Body of pancreas (tissue), 4 donors: ENCODE measurements around the gene PI4K2B. TPM values are rescaled to one million over a fixed set of nuclear protein-coding genes. Genes with fewer than 3 reads are reported as not detected.
"Not testable (repeated sequence)": the region's sequence is repeated elsewhere in the genome, so short reads cannot be mapped to it uniquely, and the experiment has no call there.

Experiments
- ATAC-seq: fragments of 150-250 bp; one replicate; pipeline ENCODE4 v1.9.1; 2016
- DNase-seq, 4 donors: peaks; one replicate each; pipeline ENCODE4 v3.0.0-alpha.2; 2019
- H3K27ac ChIP-seq, 4 donors: fragments of 200-600 bp; sonication (generic); 1 replicate in 3 of 4; 2 replicates in 1 of 4; pipeline versions ENCODE4 v1.5.1 to v1.6.1; 2016 to 2019; ENCODE audit warnings: mild to moderate bottlenecking in 1 of 4, mixed read lengths in 1 of 4, moderate library complexity in 1 of 4
- H3K27me3 ChIP-seq, 2 donors: fragments of 200-600 bp; sonication (generic); one replicate each; pipeline ENCODE4 v1.6.0; 2016; ENCODE audit warnings: mild to moderate bottlenecking in 1 of 2
- H3K36me3 ChIP-seq, 2 donors: fragments of 200-600 bp; sonication (generic); replicated peaks in 1 of 2; 2 replicates each; pipeline ENCODE4 v1.5.1; 2016; ENCODE audit warnings: low read depth in 2 of 2; ENCODE audit not compliant: insufficient read depth in 1 of 2
- H3K4me1 ChIP-seq: fragments of 200-600 bp; sonication (generic); one replicate; pipeline ENCODE4 v1.6.0; 2016
- H3K4me3 ChIP-seq, 2 donors: fragments of 200-600 bp; sonication (generic); 1 replicate in 1 of 2; 2 replicates in 1 of 2; pipeline ENCODE4 v1.5.1; 2016 to 2019
- H3K9me3 ChIP-seq, 3 donors: fragments of 200-600 bp; sonication (generic); 1 replicate in 2 of 3; 2 replicates in 1 of 3; pipeline ENCODE4 v1.5.1; 2016
- POLR2A ChIP-seq, 3 donors: fragments of 450-650 bp; IDR thresholded peaks; one replicate each; pipeline ENCODE4 v1.6.1; 2016; ENCODE audit warnings: antibody characterized with exemption in 3 of 3, mild to moderate bottlenecking in 2 of 3
- WGBS, 2 donors: methylation state at CpG; one replicate each; pipeline ENCODE4 v1.1.5; 2017; 5-methylcytosine and 5-hydroxymethylcytosine counted together
- intact Hi-C: fragments of 100-400 bp; cut with DNase I; formaldehyde crosslinking; loops from one replicate; pipeline ENCODE4 v1.15.1; 2023
- small RNA-seq: library from RNA; depleted of rRNA; stranded (forward); fragments of <200 nt; gene quantifications from one replicate; pipeline ENCODE3, GENCODE V24; 2016
- total RNA-seq, 2 donors: library from RNA; depleted of rRNA; stranded (reverse); fragments of >200 nt; gene quantifications; one replicate each; pipeline ENCODE4 v1.1.0, GENCODE V29; 2016
- TF ChIP-seq, protein P1 (sequence below), 7 experiments: fragments of 450-650 bp in 4 of 7; fragments of 200-600 bp in 3 of 7; sonication (generic) in 3 of 7; IDR thresholded peaks; one replicate each; pipeline ENCODE4 v1.5.1; 2016 to 2019; ENCODE audit warnings: antibody characterized with exemption in 7 of 7

Gene PI4K2B
- total RNA-seq, 2 donors from 2014 or later, result 5.3 to 16.3 TPM

DNA sequence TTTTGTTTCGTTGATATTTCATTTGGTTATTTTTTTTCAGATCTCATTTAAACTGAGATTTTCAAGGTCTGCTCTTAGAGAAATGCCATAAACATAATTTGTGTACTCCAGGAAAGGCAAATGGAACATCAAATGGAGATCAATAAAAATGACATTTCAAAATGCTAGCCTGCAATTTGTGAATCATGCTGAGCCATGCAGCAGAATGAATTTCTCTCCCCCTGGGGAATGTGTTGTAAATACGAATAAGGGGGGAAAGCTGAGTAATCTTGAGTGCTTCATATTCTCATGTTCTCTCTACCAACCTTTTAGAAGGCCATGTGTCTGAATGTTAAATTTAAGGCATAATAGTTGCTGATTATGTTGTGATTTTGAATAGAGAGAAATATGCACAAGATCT, 86.5 kb downstream of the PI4K2B start:
- 69 to 80% methylated on average over 2 of the region's 2 CpGs for WGBS, 2 donors
- intact Hi-C loops, result no loop called here
- H3K36me3 ChIP-seq, result peaks cover 0 to 2% of the 10 kb centered on the region in 2 donors
- H3K4me1 ChIP-seq, result no peaks in the 10 kb centered on the region
- no peak overlapping the region for H3K4me3 ChIP-seq
- H3K27ac ChIP-seq, result no peak overlapping the region
- no peak for ATAC-seq
- H3K27me3 ChIP-seq, result no peaks in the 10 kb centered on the region
- H3K9me3 ChIP-seq, result no peaks in the 10 kb centered on the region
- TF ChIP-seq POLR2A (IDR thresholded peaks at IDR 0.05), result no peak
- TF ChIP-seq, protein P1, sequence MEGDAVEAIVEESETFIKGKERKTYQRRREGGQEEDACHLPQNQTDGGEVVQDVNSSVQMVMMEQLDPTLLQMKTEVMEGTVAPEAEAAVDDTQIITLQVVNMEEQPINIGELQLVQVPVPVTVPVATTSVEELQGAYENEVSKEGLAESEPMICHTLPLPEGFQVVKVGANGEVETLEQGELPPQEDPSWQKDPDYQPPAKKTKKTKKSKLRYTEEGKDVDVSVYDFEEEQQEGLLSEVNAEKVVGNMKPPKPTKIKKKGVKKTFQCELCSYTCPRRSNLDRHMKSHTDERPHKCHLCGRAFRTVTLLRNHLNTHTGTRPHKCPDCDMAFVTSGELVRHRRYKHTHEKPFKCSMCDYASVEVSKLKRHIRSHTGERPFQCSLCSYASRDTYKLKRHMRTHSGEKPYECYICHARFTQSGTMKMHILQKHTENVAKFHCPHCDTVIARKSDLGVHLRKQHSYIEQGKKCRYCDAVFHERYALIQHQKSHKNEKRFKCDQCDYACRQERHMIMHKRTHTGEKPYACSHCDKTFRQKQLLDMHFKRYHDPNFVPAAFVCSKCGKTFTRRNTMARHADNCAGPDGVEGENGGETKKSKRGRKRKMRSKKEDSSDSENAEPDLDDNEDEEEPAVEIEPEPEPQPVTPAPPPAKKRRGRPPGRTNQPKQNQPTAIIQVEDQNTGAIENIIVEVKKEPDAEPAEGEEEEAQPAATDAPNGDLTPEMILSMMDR (IDR thresholded peaks at IDR 0.05), result no peak
- DNase-seq, result no peak

DNA sequence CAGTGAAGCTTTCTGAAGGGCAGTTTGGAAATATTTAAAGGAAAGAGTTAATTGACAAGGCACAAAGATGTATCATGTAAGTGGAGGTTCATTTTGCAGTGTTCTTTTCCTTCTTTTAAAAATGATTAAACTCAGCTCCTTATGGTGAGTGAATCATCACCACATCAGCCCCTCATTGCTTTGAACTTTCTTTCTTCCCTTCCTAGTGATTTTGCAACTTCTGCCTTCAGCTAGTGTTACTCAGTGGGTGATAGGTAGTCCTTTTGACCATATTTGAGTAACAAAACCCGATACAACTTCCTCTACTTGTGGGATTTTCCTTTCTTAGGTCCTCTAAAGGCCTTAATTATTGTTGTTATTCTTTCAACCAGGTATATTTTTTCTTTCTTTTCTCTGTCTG, 86.9 kb downstream of the PI4K2B start:
- Histone ChIP-seq H3K4me3 (no peak overlapping the region), H3K27me3 (no peaks in the 10 kb centered on the region), H3K36me3 (peaks cover 0 to 1% of the 10 kb centered on the region in 2 donors), H3K4me1 (no peaks in the 10 kb centered on the region), H3K9me3 (no peaks in the 10 kb centered on the region), H3K27ac (no peak overlapping the region)
- DNase-seq (no peak), ATAC-seq (no peak)
- intact Hi-C loops, result no loop called here
- WGBS, 2 donors, result 80 to 86% methylated on average over 1 of the region's 1 CpG
- TF ChIP-seq, protein P1 (IDR thresholded peaks at IDR 0.05), result no peak
- TF ChIP-seq POLR2A (IDR thresholded peaks at IDR 0.05), result no peak

DNA sequence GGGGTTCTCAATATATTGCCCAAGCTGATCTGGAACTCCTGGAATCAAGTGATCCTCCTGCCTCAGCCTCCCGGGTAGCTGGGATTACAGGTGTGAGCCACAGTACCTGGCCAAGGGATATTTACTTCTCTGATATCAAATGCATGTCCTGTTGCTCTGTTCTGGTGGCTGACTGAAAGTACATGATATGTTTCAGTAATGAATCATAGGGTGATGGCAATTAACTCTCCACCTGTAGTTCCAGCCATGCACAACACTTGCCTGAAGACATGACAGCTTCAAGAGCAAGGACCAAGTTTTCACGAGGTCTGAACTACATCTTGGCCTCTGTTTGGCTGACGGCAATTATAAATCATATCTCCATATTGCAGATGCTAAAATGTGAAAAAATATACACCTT, 87.9 kb downstream of the PI4K2B start:
- H3K36me3 ChIP-seq, result no peaks in the 10 kb centered on the region
- TF ChIP-seq, protein P1 (IDR thresholded peaks at IDR 0.05), result no peak
- no peak for TF ChIP-seq POLR2A (IDR thresholded peaks at IDR 0.05)
- WGBS, 2 donors, result 89 to 91% methylated on average over 3 of the region's 3 CpGs
- H3K27ac ChIP-seq, result no peak overlapping the region
- DNase-seq (no peak), ATAC-seq (no peak)
- no peaks in the 10 kb centered on the region for H3K9me3 ChIP-seq
- intact Hi-C loops, result no loop called here
- no peaks in the 10 kb centered on the region for H3K27me3 ChIP-seq
- H3K4me1 ChIP-seq, result no peaks in the 10 kb centered on the region
- no peak overlapping the region for H3K4me3 ChIP-seq

DNA sequence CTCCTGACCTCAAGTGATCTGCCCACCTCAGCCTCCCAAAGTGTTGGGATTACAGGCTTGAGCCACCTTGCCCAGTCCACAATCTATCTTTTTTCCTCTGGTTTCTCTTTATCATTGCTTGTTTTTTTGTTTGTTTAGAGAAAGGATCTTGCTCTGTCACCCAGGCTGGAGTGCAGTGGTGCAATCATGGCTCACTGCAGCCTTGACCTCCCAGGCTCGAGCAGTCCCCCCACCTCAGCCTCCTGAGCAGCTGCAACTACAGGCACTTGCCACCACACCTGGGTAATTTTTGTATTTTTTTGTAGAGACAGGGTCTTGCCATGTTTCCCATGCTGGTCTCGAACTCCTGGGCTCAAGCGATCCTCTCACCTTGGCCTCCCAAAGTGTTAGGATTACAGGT, 94.6 kb downstream of the PI4K2B start:
- H3K4me1 ChIP-seq, H3K4me3 ChIP-seq, ATAC-seq, H3K36me3 ChIP-seq, H3K27me3 ChIP-seq, H3K27ac ChIP-seq, H3K9me3 ChIP-seq, DNase-seq, intact Hi-C loops: not testable (repeated sequence)
- WGBS, 2 donors, result 87 to 93% methylated on average over 3 of the region's 3 CpGs

Small RNA genes lying within 50 kb of the gene (small RNA-seq; reads per million reads assigned to genes)
- gene RF00004, result not detected

Other genes with a start within 250 kb of the PI4K2B start
- gene LGI2, start 203.1 kb upstream of the PI4K2B start, total RNA-seq, result 1 to 10 TPM in 1 of 2 donors, under 1 TPM in 1; 0.78 to 2.0 TPM
- 1 to 10 TPM; 7.9 to 8.8 TPM for gene SEPSECS, start 73.6 kb upstream of the PI4K2B start, total RNA-seq
- gene ZCCHC4, start 78.7 kb downstream of the PI4K2B start, total RNA-seq, result 1 to 10 TPM; 5.2 to 9.2 TPM
- gene ANAPC4, start 143.2 kb downstream of the PI4K2B start, total RNA-seq, result 10 to 100 TPM; 25.7 to 33.9 TPM